GM10248 (cell line): Measurements from ENCODE around the gene ME1.

ENCODE experiments used
- CTCF ChIA-PET: fragments of 300-600 bp; sonication (Branson Sonifier 250); formaldehyde crosslinking; extraction: SDS; loops from one replicate; lab custom pipeline; 2021; ENCODE audit warnings: antibody characterized with exemption; lab: Yijun Ruan, JAX
- POLR2A ChIA-PET: fragments of 350-650 bp; sonication (Branson Sonifier 250); formaldehyde crosslinking; extraction: SDS; loops from one replicate; lab custom pipeline; 2020; ENCODE audit warnings: antibody characterized with exemption; lab: Yijun Ruan, JAX
- DNase-seq: peaks from one replicate; pipeline ENCODE4 v3.0.0; 2012; ENCODE audit errors: extremely low spot score
- TF ChIP-seq, protein P1 (sequence below): IDR thresholded peaks from 2 replicates; pipeline ENCODE4 v1.5.1; 2012; ENCODE audit warnings: mild to moderate bottlenecking, low read depth; ENCODE audit errors: extremely low read depth, missing control alignments, control extremely low read depth

ME1 gene

DNA sequence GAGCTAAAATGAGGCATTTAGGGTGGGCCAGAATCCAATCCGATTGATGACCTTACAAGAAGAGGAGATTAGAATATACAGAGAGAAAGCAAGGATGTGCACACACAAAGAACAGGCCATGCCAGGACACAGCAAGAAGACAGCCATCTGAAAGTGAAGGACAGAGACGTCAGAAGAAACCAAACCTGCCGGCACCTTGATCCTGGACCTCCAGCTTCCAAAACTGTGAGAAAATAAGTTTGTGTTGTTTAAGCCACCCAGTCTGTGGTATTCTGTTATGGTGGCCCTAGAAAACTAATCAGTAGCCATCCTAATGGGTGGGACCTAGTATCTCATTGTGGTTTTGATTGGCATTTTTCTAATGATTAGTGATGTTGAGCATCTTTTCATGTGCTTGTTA, 39.7 kb upstream of the ME1 start:
- ChIA-PET POLR2A (no interaction called here), CTCF (no interaction called here)
- TF ChIP-seq, protein P1, sequence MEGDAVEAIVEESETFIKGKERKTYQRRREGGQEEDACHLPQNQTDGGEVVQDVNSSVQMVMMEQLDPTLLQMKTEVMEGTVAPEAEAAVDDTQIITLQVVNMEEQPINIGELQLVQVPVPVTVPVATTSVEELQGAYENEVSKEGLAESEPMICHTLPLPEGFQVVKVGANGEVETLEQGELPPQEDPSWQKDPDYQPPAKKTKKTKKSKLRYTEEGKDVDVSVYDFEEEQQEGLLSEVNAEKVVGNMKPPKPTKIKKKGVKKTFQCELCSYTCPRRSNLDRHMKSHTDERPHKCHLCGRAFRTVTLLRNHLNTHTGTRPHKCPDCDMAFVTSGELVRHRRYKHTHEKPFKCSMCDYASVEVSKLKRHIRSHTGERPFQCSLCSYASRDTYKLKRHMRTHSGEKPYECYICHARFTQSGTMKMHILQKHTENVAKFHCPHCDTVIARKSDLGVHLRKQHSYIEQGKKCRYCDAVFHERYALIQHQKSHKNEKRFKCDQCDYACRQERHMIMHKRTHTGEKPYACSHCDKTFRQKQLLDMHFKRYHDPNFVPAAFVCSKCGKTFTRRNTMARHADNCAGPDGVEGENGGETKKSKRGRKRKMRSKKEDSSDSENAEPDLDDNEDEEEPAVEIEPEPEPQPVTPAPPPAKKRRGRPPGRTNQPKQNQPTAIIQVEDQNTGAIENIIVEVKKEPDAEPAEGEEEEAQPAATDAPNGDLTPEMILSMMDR, result no peak
- DNase-seq, result no peak

DNA sequence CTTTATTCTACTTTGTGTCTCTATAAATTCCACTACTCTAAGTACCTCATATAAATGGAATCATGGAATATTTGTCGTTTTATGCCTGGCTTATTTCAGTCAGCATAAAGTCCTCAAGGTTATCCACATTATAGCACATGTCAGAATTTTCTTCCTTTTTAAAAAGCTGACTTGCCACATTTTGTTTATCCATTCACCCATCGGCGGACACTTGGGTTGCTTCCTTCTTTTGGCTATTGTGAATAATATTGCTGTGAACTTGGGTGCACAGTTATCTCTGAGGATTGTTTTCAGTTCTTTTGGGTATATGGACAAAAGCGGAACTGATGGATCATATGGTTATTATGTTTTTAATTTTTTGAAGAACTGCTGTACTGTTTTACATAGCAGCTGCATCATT, 39.1 kb upstream of the ME1 start:
- CTCF ChIA-PET, result interaction anchor here (1.4 kb wide), 1 partner anchor 9 kb away, joined by 3 read pairs; no protein-coding TSS in a partner anchor
- TF ChIP-seq, protein P1, result no peak
- DNase-seq, result no peak
- POLR2A ChIA-PET, result no interaction called here

DNA sequence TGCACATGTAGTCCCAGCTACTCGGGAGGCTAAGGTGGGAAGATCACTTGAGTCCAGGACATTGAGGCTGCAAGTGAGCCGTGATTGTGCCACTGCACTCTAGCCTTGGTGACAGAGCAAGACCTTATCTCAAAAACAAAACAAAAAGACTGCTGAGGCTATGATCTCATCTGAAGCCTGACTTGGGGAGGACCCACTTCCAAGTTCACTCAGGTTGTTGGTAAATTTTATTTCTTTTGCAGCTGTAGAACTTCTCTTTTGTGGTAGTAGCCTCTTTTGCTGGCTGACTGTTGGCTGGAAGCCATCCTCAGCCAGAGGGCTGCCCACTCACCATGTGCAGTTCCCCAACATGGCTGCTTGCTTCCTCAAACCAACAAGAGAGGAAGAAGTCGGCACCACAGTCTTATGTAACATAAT, 36.8 kb upstream of the ME1 start:
- DNase-seq, result no peak
- POLR2A ChIA-PET, result no interaction called here
- TF ChIP-seq, protein P1, result no peak
- CTCF ChIA-PET, result interaction anchor here (1.7 kb wide), 1 partner anchor 14 kb away, joined by 4 read pairs; no protein-coding TSS in a partner anchor

DNA sequence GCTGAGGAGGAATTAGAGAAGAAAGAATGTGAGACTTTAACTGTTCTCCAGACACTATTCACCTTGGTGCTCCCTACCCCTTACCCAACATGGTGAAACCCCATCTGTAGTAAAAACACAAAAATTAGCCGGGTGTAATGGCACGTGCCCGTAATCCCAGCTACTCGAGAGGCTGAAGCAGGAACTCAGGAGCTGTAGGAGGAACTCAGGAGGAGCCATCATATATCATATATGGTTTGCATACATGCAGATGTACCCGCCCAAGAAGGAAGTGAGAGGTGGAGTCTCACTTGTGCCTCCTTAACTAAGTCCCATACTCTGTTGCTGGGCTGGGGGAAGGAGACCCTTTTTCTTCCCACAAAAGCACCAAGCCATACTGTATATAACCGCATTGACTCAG, 35.5 kb upstream of the ME1 start:
- TF ChIP-seq, protein P1, result no peak
- ChIA-PET POLR2A (no interaction called here), CTCF (interaction anchor here (0.7 to 2.1 kb wide), 2 partner anchors 11 kb away, joined by 3 to 5 read pairs; no protein-coding TSS in a partner anchor)
- no peak for DNase-seq

DNA sequence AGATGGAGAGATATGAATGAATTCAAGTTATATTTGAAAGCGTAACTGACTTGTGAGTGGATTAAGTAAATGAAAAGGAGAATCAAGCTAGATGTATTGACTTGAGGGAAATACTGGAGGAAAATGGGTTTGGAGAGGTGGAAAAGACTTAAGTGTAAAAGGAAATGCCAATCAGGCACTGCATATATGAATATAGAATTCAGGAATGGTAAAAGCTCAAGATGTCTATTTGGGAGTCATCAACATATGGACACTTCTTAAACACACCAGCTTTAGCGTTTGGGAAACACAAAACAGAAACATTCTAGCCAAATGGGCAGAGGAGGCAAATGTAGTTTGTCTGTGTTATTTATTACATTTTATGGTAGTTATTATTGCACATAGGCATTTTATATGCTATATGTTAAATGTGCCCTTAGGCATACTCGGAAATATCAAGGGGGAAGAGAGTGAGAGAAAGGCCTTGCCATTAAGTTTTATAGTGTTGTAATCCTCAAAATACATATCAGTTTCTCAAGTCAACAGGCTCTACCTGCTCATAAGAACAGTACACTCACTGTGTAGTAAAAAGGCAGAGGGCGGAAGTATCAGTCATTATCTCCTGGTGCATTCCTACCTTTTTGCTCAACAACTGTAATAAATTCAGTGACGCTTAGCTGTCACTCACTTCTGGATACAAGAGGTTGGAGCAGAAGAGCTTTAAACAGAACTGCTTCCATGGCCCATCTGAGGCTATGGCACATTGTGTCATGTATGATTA, 33.7 kb upstream of the ME1 start:
- POLR2A ChIA-PET, result no interaction called here
- CTCF ChIA-PET, result interaction anchor here (0.7 to 2.1 kb wide), 4 partner anchors 10 to 50 kb away, joined by 3 to 5 read pairs (median 4); no protein-coding TSS in a partner anchor
- DNase-seq, result no peak
- TF ChIP-seq, protein P1, result no peak

DNA sequence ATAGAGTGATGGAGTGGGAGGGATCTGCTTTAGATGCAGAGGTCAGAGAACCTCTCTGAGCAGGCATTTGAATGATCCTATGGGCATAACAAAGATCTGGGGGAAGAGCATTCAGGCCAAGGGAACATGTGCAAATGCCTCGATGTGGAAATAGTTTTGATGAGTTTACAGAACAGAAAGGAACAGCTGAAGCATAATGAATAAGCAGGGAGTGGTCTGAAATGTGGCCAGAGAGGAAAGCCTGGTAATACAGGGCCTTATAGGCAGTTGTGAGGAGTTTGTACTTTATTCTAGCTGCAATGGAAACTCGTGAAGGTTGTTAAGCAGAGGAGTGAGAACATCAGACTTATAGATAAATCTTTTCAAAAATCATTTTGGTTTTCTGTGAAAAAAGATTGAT, 33.0 kb upstream of the ME1 start:
- TF ChIP-seq, protein P1, result no peak
- CTCF ChIA-PET, result interaction anchor here (0.7 kb wide), 1 partner anchor 51 kb away, joined by 3 read pairs; no protein-coding TSS in a partner anchor
- no peak for DNase-seq
- POLR2A ChIA-PET, result no interaction called here
